PC-3 (cell line): Measurements from ENCODE around the gene AHNAK. TPM values are rescaled to one million over a fixed set of nuclear protein-coding genes. Genes with fewer than 3 reads are reported as not detected.

Source experiments
- ATAC-seq: fragments of 200-7000 bp; cut with Tn5 transposase; 2 replicates; pipeline ENCODE4 v1.9.1; 2020; ENCODE audit warnings: mild to moderate bottlenecking, moderate library complexity
- BruUV-seq: library from RNA; stranded (reverse); fragments of 400-500 nt; replicated peaks from 2 replicates; lab custom pipeline; 2021; lab: Mats Ljungman, UMichigan
- CTCF ChIA-PET: fragments of 300-600 bp; sonication (Branson Sonifier 250); formaldehyde crosslinking; loops from one replicate; lab custom pipeline; 2022; ENCODE audit warnings: antibody characterized with exemption; lab: Charles Lee
- POLR2A ChIA-PET: fragments of 300-600 bp; sonication (Branson Sonifier 250); formaldehyde crosslinking; loops from one replicate; lab custom pipeline; 2022; ENCODE audit warnings: antibody characterized with exemption; ENCODE audit not compliant: unreplicated experiment; lab: Charles Lee
- DNase-seq: peaks from one replicate; pipeline ENCODE4 v3.0.0-alpha.2; 2015
- H2AFZ ChIP-seq: fragments of 300-600 bp; sonication (generic); 2 replicates; pipeline ENCODE4 v1.6.0; 2016; ENCODE audit warnings: antibody characterized with exemption, low read length
- H3F3A ChIP-seq: fragments of 300-600 bp; sonication (generic); one replicate; pipeline ENCODE4 v1.6.0; 2017; ENCODE audit warnings: antibody characterized with exemption, low read length, control low read depth, mild to moderate bottlenecking; ENCODE audit not compliant: unreplicated experiment
- H3K27ac ChIP-seq: fragments of 300-600 bp; sonication (generic); 2 replicates; pipeline ENCODE4 v1.5.1; 2016; ENCODE audit warnings: mild to moderate bottlenecking, low read length
- H3K27me3 ChIP-seq: fragments of 300-600 bp; sonication (generic); 2 replicates; pipeline ENCODE4 v1.6.1; 2016; ENCODE audit warnings: low read length, mixed read lengths
- H3K36me3 ChIP-seq: fragments of 300-600 bp; sonication (generic); 2 replicates; pipeline ENCODE4 v1.6.1; 2016; ENCODE audit warnings: low read depth, mixed run types, low read length, mixed read lengths
- H3K4me1 ChIP-seq: fragments of 300-600 bp; sonication (generic); 2 replicates; pipeline ENCODE4 v1.5.1; 2016; ENCODE audit warnings: low read length; ENCODE audit not compliant: insufficient read depth
- H3K4me2 ChIP-seq: fragments of 300-600 bp; sonication (generic); 2 replicates; pipeline ENCODE4 v1.6.0; 2016; ENCODE audit warnings: low read length
- H3K4me3 ChIP-seq: fragments of 300-600 bp; sonication (generic); 2 replicates; pipeline ENCODE4 v1.5.1; 2016; ENCODE audit warnings: mild to moderate bottlenecking, low read length, mixed read lengths
- H3K79me2 ChIP-seq: fragments of 300-600 bp; sonication (generic); 2 replicates; pipeline ENCODE4 v1.6.1; 2017; ENCODE audit warnings: low read length, mixed read lengths
- H3K9ac ChIP-seq: fragments of 300-600 bp; sonication (generic); 2 replicates; pipeline ENCODE4 v1.6.0; 2016; ENCODE audit warnings: mild to moderate bottlenecking, low read length
- H3K9me2 ChIP-seq: fragments of 300-600 bp; sonication (generic); replicated peaks from 2 replicates; pipeline ENCODE4 v1.6.1; 2016; ENCODE audit warnings: mixed run types, low read length, mixed read lengths
- H3K9me3 ChIP-seq: fragments of 300-600 bp; sonication (generic); 2 replicates; pipeline ENCODE4 v1.6.1; 2016; ENCODE audit warnings: low read length, mixed read lengths
- H4K20me1 ChIP-seq: fragments of 300-600 bp; sonication (generic); 2 replicates; pipeline ENCODE4 v1.6.1; 2016; ENCODE audit warnings: low read length, mixed read lengths
- EZH2 ChIP-seq: fragments of 300-600 bp; sonication (generic); IDR thresholded peaks from one replicate; pipeline ENCODE4 v1.6.1; 2017; ENCODE audit warnings: antibody characterized with exemption, mild to moderate bottlenecking, low read length; ENCODE audit not compliant: unreplicated experiment
- EZH2phosphoT487 ChIP-seq: fragments of 300-600 bp; sonication (generic); IDR thresholded peaks from 2 replicates; pipeline ENCODE4 v1.6.1; 2018; ENCODE audit warnings: mild to moderate bottlenecking, antibody characterized with exemption, low read length, borderline replicate concordance
- intact Hi-C: fragments of 100-400 bp; cut with micrococcal nuclease; formaldehyde crosslinking; loops from 2 replicates; pipeline ENCODE4 v1.9.0; 2023
- total RNA-seq: library from RNA; depleted of rRNA; stranded (reverse); fragments of >200 nt; gene quantifications from 2 replicates; pipeline ENCODE4 v1.2.3, GENCODE V29; 2014
- TF ChIP-seq, protein P1 (sequence below): fragments of 300-600 bp; sonication (generic); conservative IDR thresholded peaks from 2 replicates; pipeline ENCODE4 v1.5.1; 2017; ENCODE audit warnings: antibody characterized with exemption, low read depth, mild to moderate bottlenecking, low read length

AHNAK gene
- total RNA-seq, 1 experiment from 2014 or later, result 287 TPM

GRCh38 chr11:62542750-62543567, 3.6 kb downstream of the AHNAK start:
- H3K27me3 ChIP-seq, result no peaks in the 10 kb centered on the region
- peaks cover 94% of the 10 kb centered on the region for H3K79me2 ChIP-seq
- ChIA-PET POLR2A (interaction anchor here (0.6 to 1.4 kb wide), 4 partner anchors 10 to 570 kb away, joined by 3 to 9 read pairs (median 4); no protein-coding TSS in a partner anchor), CTCF (interaction anchor here (0.6 to 4.1 kb wide), 22 partner anchors 10 to 167 kb away, joined by 3 to 64 read pairs (median 6); partner anchors contain the start of genes MTA2 and TUT1)
- H3F3A ChIP-seq, result peaks cover 16% of the 10 kb centered on the region
- DNase-seq, result peak; percentile 92
- peak overlapping the region; percentile 89 for H3K4me2 ChIP-seq
- H3K4me3 ChIP-seq, result peak overlapping the region; percentile 96
- peak overlapping the region; percentile 94 for H3K27ac ChIP-seq
- peaks cover 51% of the 10 kb centered on the region for H4K20me1 ChIP-seq
- no peaks in the 10 kb centered on the region for H3K9me2 ChIP-seq
- intact Hi-C loops, result loop anchor here (1.0 kb wide), 4 partner anchors 35 to 149 kb away; no protein-coding TSS in a partner anchor
- peak overlapping the region; percentile 97 for H3K9ac ChIP-seq
- no peak overlapping the region for H2AFZ ChIP-seq
- TF ChIP-seq, protein P1, sequence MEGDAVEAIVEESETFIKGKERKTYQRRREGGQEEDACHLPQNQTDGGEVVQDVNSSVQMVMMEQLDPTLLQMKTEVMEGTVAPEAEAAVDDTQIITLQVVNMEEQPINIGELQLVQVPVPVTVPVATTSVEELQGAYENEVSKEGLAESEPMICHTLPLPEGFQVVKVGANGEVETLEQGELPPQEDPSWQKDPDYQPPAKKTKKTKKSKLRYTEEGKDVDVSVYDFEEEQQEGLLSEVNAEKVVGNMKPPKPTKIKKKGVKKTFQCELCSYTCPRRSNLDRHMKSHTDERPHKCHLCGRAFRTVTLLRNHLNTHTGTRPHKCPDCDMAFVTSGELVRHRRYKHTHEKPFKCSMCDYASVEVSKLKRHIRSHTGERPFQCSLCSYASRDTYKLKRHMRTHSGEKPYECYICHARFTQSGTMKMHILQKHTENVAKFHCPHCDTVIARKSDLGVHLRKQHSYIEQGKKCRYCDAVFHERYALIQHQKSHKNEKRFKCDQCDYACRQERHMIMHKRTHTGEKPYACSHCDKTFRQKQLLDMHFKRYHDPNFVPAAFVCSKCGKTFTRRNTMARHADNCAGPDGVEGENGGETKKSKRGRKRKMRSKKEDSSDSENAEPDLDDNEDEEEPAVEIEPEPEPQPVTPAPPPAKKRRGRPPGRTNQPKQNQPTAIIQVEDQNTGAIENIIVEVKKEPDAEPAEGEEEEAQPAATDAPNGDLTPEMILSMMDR, result peak; percentile 98
- TF ChIP-seq EZH2phosphoT487 (no peak), EZH2 (no peak)
- no peaks in the 10 kb centered on the region for H3K9me3 ChIP-seq
- H3K4me1 ChIP-seq, result peaks cover 72% of the 10 kb centered on the region
- no TSS peak for BruUV-seq
- ATAC-seq, result peak; percentile 19
- no peaks in the 10 kb centered on the region; the same call in 1 of the 2 replicates for H3K36me3 ChIP-seq

DNA sequence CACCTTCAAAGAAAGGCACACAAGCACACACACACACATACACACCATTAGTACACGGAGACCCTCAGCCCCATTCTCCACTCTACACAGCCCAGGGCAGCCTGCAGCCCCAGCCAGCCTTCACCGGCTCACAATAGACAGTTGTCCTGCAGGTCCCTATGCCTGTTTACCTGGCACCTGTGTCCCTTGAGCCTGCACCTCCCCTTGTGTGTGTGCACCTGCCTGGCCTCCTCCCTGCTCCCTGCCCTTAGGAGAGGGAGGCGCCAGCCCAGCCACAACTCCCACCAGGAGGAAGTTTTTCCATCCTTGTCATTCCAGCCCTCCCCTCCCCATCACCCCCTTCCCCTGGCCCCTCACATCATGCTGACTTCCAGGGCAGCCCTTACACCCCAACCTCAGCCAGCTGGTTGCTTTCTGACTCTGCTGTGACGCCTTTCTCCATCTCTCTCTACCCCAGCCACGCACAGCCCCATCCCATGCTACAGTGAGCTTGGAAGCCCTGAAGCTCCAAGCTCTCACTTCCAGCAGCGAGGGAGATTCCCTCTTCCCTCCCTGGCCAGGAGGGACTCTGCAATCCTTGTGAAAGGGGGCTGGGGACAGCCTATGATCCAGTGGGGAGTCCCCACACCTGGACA, 4.4 kb downstream of the AHNAK start:
- H3K27ac ChIP-seq, result peak overlapping the region; percentile 94
- ATAC-seq (no peak), DNase-seq (no peak)
- no peak overlapping the region for H2AFZ ChIP-seq
- TF ChIP-seq EZH2phosphoT487, result no peak
- TF ChIP-seq, protein P1, result no peak
- no peak for TF ChIP-seq EZH2
- peaks cover 12% of the 10 kb centered on the region for H3F3A ChIP-seq
- H3K9me2 ChIP-seq, result no peaks in the 10 kb centered on the region
- H3K9ac ChIP-seq, result peak overlapping the region; percentile 97
- BruUV-seq, result no TSS peak
- H3K36me3 ChIP-seq, result no peaks in the 10 kb centered on the region; the same call in 1 of the 2 replicates
- intact Hi-C loops, result loop anchor here (1.0 kb wide), 4 partner anchors 34 to 148 kb away; no protein-coding TSS in a partner anchor
- ChIA-PET POLR2A (interaction anchor here (0.6 to 1.4 kb wide), 4 partner anchors 11 to 571 kb away, joined by 3 to 9 read pairs (median 4); no protein-coding TSS in a partner anchor), CTCF (interaction anchor here (0.9 to 4.1 kb wide), 13 partner anchors 11 to 148 kb away, joined by 3 to 64 read pairs (median 10); no protein-coding TSS in a partner anchor)
- H3K4me3 ChIP-seq, result peak overlapping the region; percentile 96
- peak overlapping the region; percentile 89 for H3K4me2 ChIP-seq
- H3K27me3 ChIP-seq, result no peaks in the 10 kb centered on the region
- H3K4me1 ChIP-seq, result peaks cover 66% of the 10 kb centered on the region
- H3K79me2 ChIP-seq, result peaks cover 95% of the 10 kb centered on the region
- H4K20me1 ChIP-seq, result peaks cover 57% of the 10 kb centered on the region
- no peaks in the 10 kb centered on the region for H3K9me3 ChIP-seq
